CD4-positive, alpha-beta memory T cell (primary cell): ENCODE results near the gene HELZ. TPM values are rescaled to one million over a fixed set of nuclear protein-coding genes. Genes with fewer than 3 reads are reported as not detected.
"Not testable (repeated sequence)": the region's sequence is repeated elsewhere in the genome, so short reads cannot be mapped to it uniquely, and the experiment has no call there.

Source experiments
- CTCF ChIA-PET: fragments of 350-600 bp; sonication (Branson Sonifier 250); formaldehyde crosslinking; loops from one replicate; lab custom pipeline; 2021; ENCODE audit warnings: inconsistent platforms; ENCODE audit not compliant: partially characterized antibody; lab: Charles Lee
- POLR2A ChIA-PET: fragments of 350-600 bp; sonication (Branson Sonifier 250); formaldehyde crosslinking; loops from one replicate; lab custom pipeline; 2021; ENCODE audit not compliant: partially characterized antibody; lab: Charles Lee
- DNase-seq, 5 donors: peaks; one replicate each; pipeline versions ENCODE4 v3.0.0 to v3.0.0-alpha.2; 2020 to 2022; ENCODE audit warnings: mixed read lengths in 1 of 5
- H3K27ac ChIP-seq: one replicate; pipeline ENCODE4 v1.7.0; 2013; ENCODE audit warnings: low read depth, low read length
- H3K27me3 ChIP-seq: 2 replicates; pipeline ENCODE4 v1.7.0; 2013; ENCODE audit warnings: mild to moderate bottlenecking, low read length, moderate library complexity; ENCODE audit not compliant: insufficient read depth
- H3K36me3 ChIP-seq: 2 replicates; pipeline ENCODE4 v1.7.0; 2013; ENCODE audit warnings: mild to moderate bottlenecking, low read length, moderate library complexity; ENCODE audit not compliant: insufficient read depth
- H3K4me1 ChIP-seq: 2 replicates; pipeline ENCODE4 v1.7.0; 2013; ENCODE audit warnings: mild to moderate bottlenecking, low read length, moderate library complexity; ENCODE audit not compliant: insufficient read depth
- H3K4me3 ChIP-seq, 2 donors: one replicate each; pipeline ENCODE4 v1.7.0; 2013; ENCODE audit warnings: low read length in 2 of 2, mild to moderate bottlenecking in 1 of 2
- H3K9me3 ChIP-seq, 2 donors: one replicate each; pipeline ENCODE4 v1.7.0; 2013; ENCODE audit warnings: low read length in 2 of 2, control low read depth in 1 of 2; ENCODE audit not compliant: control insufficient read depth in 1 of 2
- H3K27ac Mint-ChIP-seq, 7 donors: one replicate each; pipeline ENCODE4 v1.8.0; 2020 to 2021; ENCODE audit warnings: mixed read lengths in 7 of 7, mild to moderate bottlenecking in 6 of 7, inconsistent platforms in 3 of 7, moderate library complexity in 3 of 7
- H3K27me3 Mint-ChIP-seq, 2 donors: one replicate each; pipeline ENCODE4 v1.8.0; 2020 to 2021; ENCODE audit warnings: mixed read lengths in 2 of 2
- H3K36me3 Mint-ChIP-seq, 2 donors: one replicate each; pipeline ENCODE4 v1.8.0; 2020 to 2021; ENCODE audit warnings: mixed read lengths in 2 of 2, inconsistent platforms in 1 of 2, mild to moderate bottlenecking in 1 of 2
- H3K4me1 Mint-ChIP-seq, 4 donors: one replicate each; pipeline ENCODE4 v1.8.0; 2020 to 2021; ENCODE audit warnings: mixed read lengths in 4 of 4, mild to moderate bottlenecking in 1 of 4
- H3K4me3 Mint-ChIP-seq, 8 donors: one replicate each; pipeline ENCODE4 v1.8.0; 2020 to 2021; ENCODE audit warnings: mixed read lengths in 8 of 8, mild to moderate bottlenecking in 7 of 8, moderate library complexity in 6 of 8, inconsistent platforms in 3 of 8
- H3K9me3 Mint-ChIP-seq, 8 donors: one replicate each; pipeline ENCODE4 v1.8.0; 2020 to 2021; ENCODE audit warnings: mixed read lengths in 8 of 8, mild to moderate bottlenecking in 5 of 8, inconsistent platforms in 3 of 8, moderate library complexity in 1 of 8
- intact Hi-C: fragments of 100-400 bp; cut with micrococcal nuclease; formaldehyde crosslinking; loops from one replicate; pipeline ENCODE4 v1.15.1; 2023
- polyA plus RNA-seq, 2 donors: library from polyadenylated mRNA; unstranded; fragments of 300-500 nt; fragmentation: Illumina TruSeq; gene quantifications; one replicate each; pipeline ENCODE4 v1.2.3, GENCODE V29; 2021
- total RNA-seq, 2 experiments: library from RNA; stranded (reverse); gene quantifications; one replicate each; pipeline ENCODE4 v1.2.3, GENCODE V29; 2021

The HELZ gene
- total and polyA plus RNA-seq, 4 experiments from 2014 or later: 32.0 to 104 (median 86.4) TPM

GRCh38 chr17:67142030-67142429 lies 103.0 kb downstream of the HELZ start:
- peaks cover 26 to 32% (median 29%) of the 10 kb centered on the region in 4 donors for H3K4me1 Mint-ChIP-seq
- H3K27me3 Mint-ChIP-seq, H3K27ac ChIP-seq, H3K4me3 ChIP-seq, H3K27me3 ChIP-seq, H3K9me3 ChIP-seq, POLR2A ChIA-PET, H3K9me3 Mint-ChIP-seq, intact Hi-C loops, DNase-seq, H3K4me3 Mint-ChIP-seq: not testable (repeated sequence)
- Histone ChIP-seq H3K4me1 (peaks cover 26% of the 10 kb centered on the region), H3K36me3 (peaks cover 16% of the 10 kb centered on the region)
- peak overlapping the region in 2 of 7 donors; percentile 3 to 19 for H3K27ac Mint-ChIP-seq
- CTCF ChIA-PET: interaction anchor here (1.3 kb wide), 1 partner anchor 17 kb away, joined by 3 read pairs; no protein-coding TSS in a partner anchor
- H3K36me3 Mint-ChIP-seq: peaks cover 75 to 76% of the 10 kb centered on the region in 2 donors

GRCh38 chr17:67139784-67140665 lies 105.0 kb downstream of the HELZ start:
- Histone ChIP-seq H3K27me3 (no peaks in the 10 kb centered on the region), H3K27ac (no peak overlapping the region), H3K4me1 (peaks cover 26% of the 10 kb centered on the region), H3K36me3 (peaks cover 26% of the 10 kb centered on the region), H3K9me3 (no peaks in the 10 kb centered on the region), H3K4me3 (no peak overlapping the region)
- peaks cover 0 to 4% (median 0%) of the 10 kb centered on the region in 8 donors for H3K9me3 Mint-ChIP-seq
- CTCF ChIA-PET: interaction anchor here (0.7 kb wide), 1 partner anchor 8 kb away, joined by 3 read pairs; no protein-coding TSS in a partner anchor
- H3K4me3 Mint-ChIP-seq: peak overlapping the region in 1 of 8 donors; percentile 13
- peaks cover 73 to 81% of the 10 kb centered on the region in 2 donors for H3K36me3 Mint-ChIP-seq
- peaks cover 27 to 32% (median 29%) of the 10 kb centered on the region in 4 donors for H3K4me1 Mint-ChIP-seq
- DNase-seq: no peak
- no peaks in the 10 kb centered on the region for H3K27me3 Mint-ChIP-seq
- H3K27ac Mint-ChIP-seq: peak overlapping the region in 1 of 7 donors; percentile 16
- intact Hi-C loops: no loop called here
- POLR2A ChIA-PET: interaction anchor here (0.5 kb wide), 1 partner anchor 9 kb away, joined by 3 read pairs; no protein-coding TSS in a partner anchor

GRCh38 chr17:67139289-67139688 lies 105.7 kb downstream of the HELZ start:
- Histone ChIP-seq H3K27ac (no peak overlapping the region), H3K27me3 (no peaks in the 10 kb centered on the region), H3K4me3 (no peak overlapping the region), H3K9me3 (no peaks in the 10 kb centered on the region), H3K4me1 (peaks cover 26% of the 10 kb centered on the region), H3K36me3 (peaks cover 26% of the 10 kb centered on the region)
- intact Hi-C loops: no loop called here
- Mint-ChIP-seq H3K27me3 (no peaks in the 10 kb centered on the region), H3K4me3 (peak overlapping the region in 2 of 8 donors; percentile 32 to 40), H3K4me1 (peaks cover 27 to 32% (median 29%) of the 10 kb centered on the region in 4 donors), H3K36me3 (peaks cover 66 to 75% of the 10 kb centered on the region in 2 donors), H3K27ac (peak overlapping the region in 3 of 7 donors; percentile 16 to 64 (median 48)), H3K9me3 (peaks cover 0 to 4% (median 0%) of the 10 kb centered on the region in 8 donors)
- ChIA-PET POLR2A (no interaction called here), CTCF (interaction anchor here (0.7 kb wide), 1 partner anchor 9 kb away, joined by 3 read pairs; no protein-coding TSS in a partner anchor)
- DNase-seq: no peak

- intact Hi-C loops: no loop called here
- no peaks in the 10 kb centered on the region for H3K9me3 ChIP-seq
- H3K36me3 ChIP-seq: peaks cover 26% of the 10 kb centered on the region
- CTCF ChIA-PET: no interaction called here
- no peak overlapping the region for H3K27ac ChIP-seq
- Mint-ChIP-seq H3K36me3 (peaks cover 58 to 67% of the 10 kb centered on the region in 2 donors), H3K4me3 (peak overlapping the region in 6 of 8 donors; percentile 16 to 78 (median 38)), H3K27ac (peak overlapping the region; percentile 3 to 86 (median 53)), H3K4me1 (peaks cover 27 to 32% (median 29%) of the 10 kb centered on the region in 4 donors), H3K27me3 (no peaks in the 10 kb centered on the region), H3K9me3 (peaks cover 0 to 4% (median 0%) of the 10 kb centered on the region in 8 donors)
- no peak for DNase-seq
- H3K27me3 ChIP-seq: no peaks in the 10 kb centered on the region
- POLR2A ChIA-PET: interaction anchor here (0.8 kb wide), 1 partner anchor 9 kb away, joined by 3 read pairs; no protein-coding TSS in a partner anchor
- H3K4me1 ChIP-seq: peaks cover 26% of the 10 kb centered on the region
- H3K4me3 ChIP-seq: no peak overlapping the region
Observed at GRCh38 chr17:67138392-67138791, 106.6 kb downstream of the HELZ start.

- H3K9me3 Mint-ChIP-seq: peaks cover 0 to 4% (median 0%) of the 10 kb centered on the region in 8 donors
- CTCF ChIA-PET: no interaction called here
- H3K4me3 Mint-ChIP-seq: peak overlapping the region in 2 of 8 donors; percentile 4 to 12
- peak overlapping the region in 5 of 7 donors; percentile 30 to 86 (median 80) for H3K27ac Mint-ChIP-seq
- H3K36me3 Mint-ChIP-seq: peaks cover 57 to 66% of the 10 kb centered on the region in 2 donors
- Histone ChIP-seq H3K4me1 (peaks cover 26% of the 10 kb centered on the region), H3K4me3 (no peak overlapping the region), H3K27ac (no peak overlapping the region), H3K9me3 (no peaks in the 10 kb centered on the region), H3K36me3 (peaks cover 26% of the 10 kb centered on the region), H3K27me3 (no peaks in the 10 kb centered on the region)
- POLR2A ChIA-PET: interaction anchor here (0.8 kb wide), 1 partner anchor 8 kb away, joined by 3 read pairs; no protein-coding TSS in a partner anchor
- intact Hi-C loops: no loop called here
- peaks cover 27 to 32% (median 29%) of the 10 kb centered on the region in 4 donors for H3K4me1 Mint-ChIP-seq
- no peaks in the 10 kb centered on the region for H3K27me3 Mint-ChIP-seq
- peak in 4 of 5 donors; percentile 8 to 38 (median 26) for DNase-seq
Observed at GRCh38 chr17:67137860-67138259, 107.1 kb downstream of the HELZ start.

- no peaks in the 10 kb centered on the region for H3K27me3 Mint-ChIP-seq
- H3K27me3 ChIP-seq: no peaks in the 10 kb centered on the region
- no peak for DNase-seq
- H3K27ac ChIP-seq: no peak overlapping the region
- no peaks in the 10 kb centered on the region for H3K9me3 ChIP-seq
- peaks cover 26 to 32% (median 29%) of the 10 kb centered on the region in 4 donors for H3K4me1 Mint-ChIP-seq
- peaks cover 26% of the 10 kb centered on the region for H3K4me1 ChIP-seq
- H3K36me3 Mint-ChIP-seq: peaks cover 53 to 62% of the 10 kb centered on the region in 2 donors
- no peak overlapping the region for H3K4me3 Mint-ChIP-seq
- ChIA-PET POLR2A (no interaction called here), CTCF (no interaction called here)
- H3K4me3 ChIP-seq: no peak overlapping the region
- peaks cover 26% of the 10 kb centered on the region for H3K36me3 ChIP-seq
- peak overlapping the region in 1 of 7 donors; percentile 71 for H3K27ac Mint-ChIP-seq
- peaks cover 0 to 2% (median 0%) of the 10 kb centered on the region in 8 donors for H3K9me3 Mint-ChIP-seq
- intact Hi-C loops: no loop called here
Observed at GRCh38 chr17:67137026-67137370, 108.0 kb downstream of the HELZ start.
